Loucy (cell line): ENCODE data around the gene LRRC10.

Experiments used
- H2AFZ ChIP-seq: fragments of 200-600 bp; sonication (generic); 2 replicates; pipeline ENCODE4 v1.6.0; 2016; ENCODE audit warnings: antibody characterized with exemption, mild to moderate bottlenecking, low read length, moderate library complexity
- H3F3A ChIP-seq: fragments of 200-600 bp; 2 replicates; pipeline ENCODE4 v1.6.0; 2016; ENCODE audit warnings: antibody characterized with exemption, low read depth, mild to moderate bottlenecking
- H3K27me3 ChIP-seq: fragments of 200-600 bp; sonication (generic); 2 replicates; pipeline ENCODE4 v1.6.1; 2014; ENCODE audit warnings: low read length, mild to moderate bottlenecking; ENCODE audit not compliant: insufficient read depth, poor library complexity, severe bottlenecking
- H3K36me3 ChIP-seq: fragments of 200-600 bp; sonication (generic); 2 replicates; pipeline ENCODE4 v1.6.1; 2016; ENCODE audit warnings: low read length; ENCODE audit not compliant: insufficient read depth
- H3K4me1 ChIP-seq: fragments of 200-600 bp; sonication (generic); 2 replicates; pipeline ENCODE4 v1.5.1; 2014; ENCODE audit warnings: low read length, mild to moderate bottlenecking; ENCODE audit not compliant: insufficient read depth, poor library complexity, severe bottlenecking
- H3K4me2 ChIP-seq: fragments of 200-600 bp; sonication (generic); 2 replicates; pipeline ENCODE4 v1.6.0; 2014; ENCODE audit warnings: antibody characterized with exemption, low read length, low read depth, mild to moderate bottlenecking; ENCODE audit not compliant: poor library complexity, severe bottlenecking
- H3K4me3 ChIP-seq: fragments of 200-600 bp; sonication (generic); 2 replicates; pipeline ENCODE4 v1.5.1; 2014; ENCODE audit warnings: low read length, mild to moderate bottlenecking, mixed read lengths; ENCODE audit not compliant: poor library complexity, severe bottlenecking
- H3K79me2 ChIP-seq: fragments of 200-600 bp; sonication (generic); 2 replicates; pipeline ENCODE4 v1.6.1; 2014; ENCODE audit warnings: low read length; ENCODE audit not compliant: insufficient read depth
- H3K9ac ChIP-seq: fragments of 200-600 bp; sonication (generic); 2 replicates; pipeline ENCODE4 v1.6.0; 2014; ENCODE audit warnings: mild to moderate bottlenecking, low read depth, low read length, moderate library complexity; ENCODE audit not compliant: poor library complexity, severe bottlenecking
- H3K9me2 ChIP-seq: fragments of 200-600 bp; sonication (generic); replicated peaks from 2 replicates; pipeline ENCODE4 v1.6.1; 2016; ENCODE audit warnings: low read depth, low read length, mixed read lengths
- H3K9me3 ChIP-seq: fragments of 200-600 bp; sonication (generic); 2 replicates; pipeline ENCODE4 v1.6.1; 2014; ENCODE audit warnings: mild to moderate bottlenecking, antibody characterized with exemption, low read length, low read depth; ENCODE audit not compliant: insufficient read depth
- H4K20me1 ChIP-seq: fragments of 200-600 bp; sonication (generic); 2 replicates; pipeline ENCODE4 v1.6.0; 2014; ENCODE audit warnings: antibody characterized with exemption, low read length, mild to moderate bottlenecking; ENCODE audit not compliant: insufficient read depth, poor library complexity, severe bottlenecking
- CTCF ChIP-seq: fragments of 200-600 bp; sonication (generic); conservative IDR thresholded peaks from 2 replicates; pipeline ENCODE4 v1.5.1; 2014; ENCODE audit warnings: mild to moderate bottlenecking, antibody characterized with exemption, low read length
- EZH2phosphoT487 ChIP-seq: fragments of 200-600 bp; IDR thresholded peaks from 2 replicates; pipeline ENCODE4 v1.6.1; 2018; ENCODE audit warnings: antibody characterized with exemption, mild to moderate bottlenecking, moderate library complexity, borderline replicate concordance

The LRRC10 gene

DNA sequence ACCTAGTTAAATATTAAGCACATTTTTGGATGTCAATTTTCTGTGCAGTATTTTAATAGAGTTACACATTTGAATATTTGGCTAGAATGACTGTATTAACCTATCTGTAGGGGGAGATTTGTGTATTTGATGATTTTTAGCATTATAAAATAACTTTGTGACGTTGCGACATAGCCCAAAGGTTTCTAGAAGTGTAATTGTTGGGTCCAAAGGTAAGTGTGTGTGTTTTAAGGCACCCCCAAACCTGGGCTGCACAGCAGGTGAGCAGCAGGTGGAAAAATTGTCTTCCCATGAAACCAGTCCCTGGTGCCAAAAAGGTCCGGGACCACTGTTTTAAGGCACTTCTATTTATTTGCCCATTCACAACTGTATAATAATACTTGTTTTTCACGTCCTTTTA lies 22.2 kb downstream of the LRRC10 start:
- H3F3A ChIP-seq: no peaks in the 10 kb centered on the region
- H3K4me3 ChIP-seq: no peak overlapping the region
- H3K9me3 ChIP-seq: no peaks in the 10 kb centered on the region
- H3K9ac ChIP-seq: no peak overlapping the region
- peaks cover 64% of the 10 kb centered on the region for H3K36me3 ChIP-seq
- peaks cover 32% of the 10 kb centered on the region for H3K4me1 ChIP-seq
- H3K9me2 ChIP-seq: no peaks in the 10 kb centered on the region
- H2AFZ ChIP-seq: no peak overlapping the region
- H4K20me1 ChIP-seq: peaks cover 55% of the 10 kb centered on the region
- peak overlapping the region; percentile 79 for H3K4me2 ChIP-seq
- H3K27me3 ChIP-seq: no peaks in the 10 kb centered on the region
- peaks cover 64% of the 10 kb centered on the region for H3K79me2 ChIP-seq
- no peak for TF ChIP-seq EZH2phosphoT487
- no peak for TF ChIP-seq CTCF

- no peaks in the 10 kb centered on the region for H3F3A ChIP-seq
- H2AFZ ChIP-seq: peak within 1 kb of the TSS; percentile 96
- no peaks in the 10 kb centered on the region for H3K27me3 ChIP-seq
- peak within 1 kb of the TSS; percentile 88 for H3K9ac ChIP-seq
- H3K9me3 ChIP-seq: no peaks in the 10 kb centered on the region
- H3K36me3 ChIP-seq: peaks cover 33% of the 10 kb centered on the region
- H3K4me1 ChIP-seq: peaks cover 28% of the 10 kb centered on the region
- H4K20me1 ChIP-seq: peaks cover 46% of the 10 kb centered on the region
- peak within 1 kb of the TSS; percentile 85 for H3K4me3 ChIP-seq
- peaks cover 49% of the 10 kb centered on the region for H3K79me2 ChIP-seq
- peak within 1 kb of the TSS; percentile 79 for H3K4me2 ChIP-seq
- peak; percentile 51 for TF ChIP-seq CTCF
- TF ChIP-seq EZH2phosphoT487: no peak
- H3K9me2 ChIP-seq: no peaks in the 10 kb centered on the region
These were observed 25.3 kb downstream of the LRRC10 start, which contains the start of gene CCT2 for GRCh38 chr12:69585189-69586062. CCT2 (plus strand) TSS chr12:69585459; CDS start chr12:69585522, 63 bp downstream.

- H3K4me3 ChIP-seq: no peak overlapping the region
- no peaks in the 10 kb centered on the region for H3F3A ChIP-seq
- H3K27me3 ChIP-seq: no peaks in the 10 kb centered on the region
- H3K79me2 ChIP-seq: peaks cover 29% of the 10 kb centered on the region
- TF ChIP-seq EZH2phosphoT487 (no peak), CTCF (peak; percentile 49)
- H3K4me1 ChIP-seq: peaks cover 23% of the 10 kb centered on the region
- no peak overlapping the region for H3K4me2 ChIP-seq
- no peak overlapping the region for H2AFZ ChIP-seq
- H3K9ac ChIP-seq: no peak overlapping the region
- H4K20me1 ChIP-seq: peaks cover 25% of the 10 kb centered on the region
- H3K9me3 ChIP-seq: no peaks in the 10 kb centered on the region
- no peaks in the 10 kb centered on the region for H3K9me2 ChIP-seq
- peaks cover 11% of the 10 kb centered on the region for H3K36me3 ChIP-seq
These were observed 27.5 kb downstream of the LRRC10 start for GRCh38 chr12:69583203-69583602.
